Ovary (tissue), 10 donors: ENCODE results near the gene ACOT2. TPM values are rescaled to one million over a fixed set of nuclear protein-coding genes. Genes with fewer than 3 reads are reported as not detected.
"Not testable (repeated sequence)": the region's sequence is repeated elsewhere in the genome, so short reads cannot be mapped to it uniquely, and the experiment has no call there.

Experiments
- DNase-seq, 5 donors: peaks; one replicate each; pipeline ENCODE4 v3.0.0-alpha.2; 2019 to 2020
- H3K27ac ChIP-seq, 2 donors: fragments of 200-600 bp; one replicate each; pipeline versions ENCODE4 v1.5.1 to v1.8.0; 2019 to 2022
- H3K27me3 ChIP-seq: fragments of 200-600 bp; one replicate; pipeline ENCODE4 v1.8.0; 2022
- H3K36me3 ChIP-seq: fragments of 200-600 bp; sonication (generic); one replicate; pipeline ENCODE4 v1.5.1; 2019
- H3K4me1 ChIP-seq: one replicate; pipeline ENCODE4 v1.8.1; 2013; ENCODE audit warnings: mild to moderate bottlenecking, moderate library complexity; ENCODE audit not compliant: insufficient read depth
- H3K4me3 ChIP-seq: fragments of 200-600 bp; sonication (generic); one replicate; pipeline ENCODE4 v1.5.1; 2017
- H3K9me3 ChIP-seq, 2 donors: fragments of 200-600 bp in 1 of 2; sonication (generic) in 1 of 2; one replicate each; pipeline versions ENCODE4 v1.5.1 to v1.8.1; 2013 to 2019; ENCODE audit warnings: mild to moderate bottlenecking in 1 of 2, moderate library complexity in 1 of 2
- CTCF ChIP-seq, 3 donors: fragments of 450-650 bp in 2 of 3; fragments of 200-600 bp in 1 of 3; IDR thresholded peaks; one replicate each; pipeline versions ENCODE4 v1.5.1 to v1.8.0; 2016 to 2022; ENCODE audit warnings: antibody characterized with exemption in 3 of 3, mild to moderate bottlenecking in 1 of 3
- EP300 ChIP-seq: sonication (generic); formaldehyde crosslinking; IDR thresholded peaks from one replicate; pipeline ENCODE4 v1.6.1; 2017; ENCODE audit warnings: antibody characterized with exemption
- POLR2A ChIP-seq: fragments of 450-650 bp; IDR thresholded peaks from one replicate; pipeline ENCODE4 v1.6.1; 2017; ENCODE audit warnings: antibody characterized with exemption, mild to moderate bottlenecking, moderate library complexity
- WGBS, 3 donors: extraction: QIAGEN DNeasy Blood & Tissue Kit in 1 of 3; methylation state at CpG; one replicate each; pipeline versions ENCODE4 v1.1.5 to v1.1.7; 2013 to 2017; 5-methylcytosine and 5-hydroxymethylcytosine counted together
- intact Hi-C, 4 donors: fragments of 100-400 bp; cut with DNase I; formaldehyde crosslinking; loops; one replicate each; pipeline versions ENCODE4 v1.11.0 to v1.15.1; 2022 to 2023
- long read RNA-seq, 3 donors: library from polyadenylated mRNA in 2 of 3; unstranded in 2 of 3; transcript quantifications; one replicate each; pipeline ENCODE4 v2.0.0 and lab custom pipeline, GENCODE V29; 2021 to 2026
- polyA plus RNA-seq, 2 donors: library from polyadenylated mRNA; stranded (reverse); fragments of 200-250 nt in 1 of 2; fragments of 350-450 nt in 1 of 2; fragmentation: Illumina TruSeq in 1 of 2; extraction: RNeasy Lipid Tissue Mini Kit (QIAGEN cat#74804) in 1 of 2; gene quantifications; one replicate each; pipeline ENCODE4 v1.2.3, GENCODE V29; 2013 to 2014
- total RNA-seq, 7 donors: library from RNA; depleted of rRNA in 2 of 7; stranded (reverse); fragments of >200 nt in 2 of 7; fragmentation: NEBNext Ultra II Directional in 3 of 7; extraction: Animal tissue kit (Norgen Biotek cat#: 25700) in 3 of 7; gene quantifications; one replicate each; pipeline versions ENCODE4 v1.1.0 to v1.2.4, GENCODE V29; 2016 to 2023
- donor health status: DM: no; HTN: no; CAD: no; lungs with moderate emphysema.
- donor health status: DM: no; HTN: no; CAD: no.
- donor health status: Bipolar disorder and iron deficiency.
- donor health status: DM: yes; HTN: yes; CAD: no.
- donor health status: DM: no; HTN: no; CAD: no.
- donor health status: DM: yes; HTN: yes; CAD: no.

The ACOT2 gene
- 10 to 100 TPM; 10.8 to 35.7 (median 19.3) TPM for total RNA-seq
- 10 to 100 TPM; 23.1 to 27.2 TPM for polyA plus RNA-seq
- long read RNA-seq, donor 1, transcript ACOT2-201 (3 exons, 1,774 nt) = major isoform, 100 of 119 reads
- long read RNA-seq, donor 1, partial matches to known transcripts = 5 of 119 reads
- long read RNA-seq, donor 1, other reads (novel, unspliced or antisense) = 14 of 119 reads
- long read RNA-seq, donor 2, transcript ACOT2-201 (3 exons, 1,774 nt) = major isoform, 12 of 12 reads
- long read RNA-seq, donor 2, partial matches to known transcripts = 0 of 12 reads
- long read RNA-seq, donor 2, other reads (novel, unspliced or antisense) = 0 of 12 reads
- long read RNA-seq, donor 3, transcript ACOT2-201 (3 exons, 1,774 nt) = major isoform, 19 of 26 reads
- long read RNA-seq, donor 3, partial matches to known transcripts = 3 of 26 reads
- long read RNA-seq, donor 3, other reads (novel, unspliced or antisense) = 4 of 26 reads

GRCh38 chr14:73569185-73569958 lies at the start of gene ACOT2:
ACOT2 (plus strand) TSS chr14:73569213; CDS start chr14:73569241, 28 bp downstream.
- peak; percentile 11 for TF ChIP-seq EP300
- peak; percentile 48 for TF ChIP-seq POLR2A
- TF ChIP-seq CTCF (IDR thresholded peaks at IDR 0.05) = peak in 1 of 3 donors; percentile 35
- peak; percentile 73 to 79 (median 78) for DNase-seq
- H3K9me3 ChIP-seq, H3K27me3 ChIP-seq, H3K36me3 ChIP-seq, H3K4me1 ChIP-seq, intact Hi-C loops: not testable (repeated sequence)
- H3K4me3 ChIP-seq = peak within 1 kb of the TSS; percentile 82
- peak within 1 kb of the TSS; percentile 67 to 91 for H3K27ac ChIP-seq
- WGBS, 3 donors = 0% methylated on average over 27 to 83 of the region's 83 CpGs

- intact Hi-C loops = no loop called here
Observed at GRCh38 chr14:73521229-73521628, 47.8 kb upstream of the ACOT2 start.

GRCh38 chr14:73524493-73524892 lies 44.5 kb upstream of the ACOT2 start:
- Histone ChIP-seq H3K27ac (no peak overlapping the region), H3K27me3 (no peaks in the 10 kb centered on the region), H3K4me1 (peaks cover 2% of the 10 kb centered on the region), H3K36me3 (no peaks in the 10 kb centered on the region), H3K4me3 (no peak overlapping the region), H3K9me3 (no peaks in the 10 kb centered on the region)
- TF ChIP-seq POLR2A (no peak), EP300 (no peak), CTCF (IDR thresholded peaks at IDR 0.05) (no peak)
- 79 to 86% (median 82%) methylated on average over 4 of the region's 4 CpGs for WGBS, 3 donors
- DNase-seq = no peak
- intact Hi-C loops = no loop called here

More at GRCh38 chr14:73521229-73521628, 47.8 kb upstream of the ACOT2 start:
- TF ChIP-seq CTCF (IDR thresholded peaks at IDR 0.05) (no peak), EP300 (no peak), POLR2A (no peak)
- Histone ChIP-seq H3K27me3 (no peaks in the 10 kb centered on the region), H3K9me3 (no peaks in the 10 kb centered on the region), H3K4me3 (no peak overlapping the region), H3K27ac (no peak overlapping the region), H3K4me1 (no peaks in the 10 kb centered on the region), H3K36me3 (no peaks in the 10 kb centered on the region)
- DNase-seq = no peak
- whole genome bisulfite sequencing, 3 donors = 84 to 88% (median 88%) methylated on average over 4 of the region's 4 CpGs

- 84 to 88% (median 88%) methylated on average over 6 of the region's 6 CpGs for WGBS, 3 donors
- Histone ChIP-seq H3K36me3 (no peaks in the 10 kb centered on the region), H3K27ac (no peak overlapping the region), H3K27me3 (no peaks in the 10 kb centered on the region), H3K9me3 (no peaks in the 10 kb centered on the region), H3K4me3 (no peak overlapping the region), H3K4me1 (peaks cover 2% of the 10 kb centered on the region)
- DNase-seq = no peak
- no peak for TF ChIP-seq EP300
- TF ChIP-seq CTCF (IDR thresholded peaks at IDR 0.05) = no peak
- no peak for TF ChIP-seq POLR2A
- intact Hi-C loops = no loop called here
Observed at GRCh38 chr14:73526036-73526984, 42.7 kb upstream of the ACOT2 start.

- H3K36me3 ChIP-seq, H3K27ac ChIP-seq, H3K4me3 ChIP-seq, H3K9me3 ChIP-seq, H3K27me3 ChIP-seq, intact Hi-C loops, DNase-seq, H3K4me1 ChIP-seq: not testable (repeated sequence)
- 77 to 85% (median 81%) methylated on average over 2 of the region's 2 CpGs for WGBS, 3 donors
Observed at GRCh38 chr14:73529356-73529755, 39.7 kb upstream of the ACOT2 start.

- H3K4me1 ChIP-seq, H3K27me3 ChIP-seq, H3K36me3 ChIP-seq, intact Hi-C loops, H3K4me3 ChIP-seq, H3K27ac ChIP-seq, DNase-seq, H3K9me3 ChIP-seq: not testable (repeated sequence)
- 68 to 86% methylated on average over 3 of the region's 3 CpGs; no CpG with 5 or more reads in 1 of the 3 donors for WGBS, 3 donors
Observed at GRCh38 chr14:73531971-73532370, 37.0 kb upstream of the ACOT2 start.
